Hepatocyte (in vitro differentiated cells): Measurements from ENCODE around the gene POGLUT2. TPM values are rescaled to one million over a fixed set of nuclear protein-coding genes. Genes with fewer than 3 reads are reported as not detected.

Source experiments
- DNase-seq: peaks from one replicate; pipeline ENCODE4 v3.0.0-alpha.2; 2016; ENCODE audit warnings: low spot score
- H2AFZ ChIP-seq: fragments of 200-600 bp; sonication (generic); 2 replicates; pipeline ENCODE4 v1.6.0; 2016; ENCODE audit warnings: antibody characterized with exemption, mild to moderate bottlenecking
- H3K27ac ChIP-seq: fragments of 200-600 bp; sonication (generic); 2 replicates; pipeline ENCODE4 v1.5.1; 2016; ENCODE audit warnings: mild to moderate bottlenecking
- H3K27me3 ChIP-seq: fragments of 200-600 bp; sonication (generic); 2 replicates; pipeline ENCODE4 v1.6.1; 2016
- H3K36me3 ChIP-seq: fragments of 200-600 bp; sonication (generic); replicated peaks from 2 replicates; pipeline ENCODE4 v1.5.1; 2016; ENCODE audit warnings: low read depth; ENCODE audit not compliant: insufficient read depth
- H3K4me1 ChIP-seq: fragments of 200-600 bp; sonication (generic); 2 replicates; pipeline ENCODE4 v1.5.1; 2016; ENCODE audit warnings: mild to moderate bottlenecking, moderate library complexity; ENCODE audit not compliant: insufficient read depth
- H3K4me2 ChIP-seq: fragments of 200-600 bp; sonication (generic); 2 replicates; pipeline ENCODE4 v1.6.0; 2016
- H3K4me3 ChIP-seq: fragments of 200-600 bp; sonication (generic); 2 replicates; pipeline ENCODE4 v1.5.1; 2016; ENCODE audit warnings: mild to moderate bottlenecking
- H3K79me2 ChIP-seq: fragments of 200-600 bp; sonication (generic); 2 replicates; pipeline ENCODE4 v1.6.0; 2017; ENCODE audit warnings: mild to moderate bottlenecking
- H3K9me2 ChIP-seq: fragments of 200-600 bp; sonication (generic); replicated peaks from 2 replicates; pipeline ENCODE4 v1.6.0; 2017; ENCODE audit warnings: mild to moderate bottlenecking; ENCODE audit not compliant: insufficient read depth
- H3K9me3 ChIP-seq: fragments of 200-600 bp; sonication (generic); 2 replicates; pipeline ENCODE4 v1.5.1; 2016; ENCODE audit warnings: low read depth, mild to moderate bottlenecking
- H4K20me1 ChIP-seq: fragments of 200-600 bp; sonication (generic); 2 replicates; pipeline ENCODE4 v1.6.0; 2016; ENCODE audit warnings: mild to moderate bottlenecking; ENCODE audit not compliant: insufficient read depth, poor library complexity, severe bottlenecking
- CTCF ChIP-seq: fragments of 200-600 bp; sonication (generic); IDR thresholded peaks from 2 replicates; pipeline ENCODE4 v1.5.1; 2016; ENCODE audit warnings: antibody characterized with exemption, mild to moderate bottlenecking; ENCODE audit not compliant: poor library complexity
- EZH2 ChIP-seq: fragments of 200-600 bp; sonication (generic); IDR thresholded peaks from 2 replicates; pipeline ENCODE4 v1.6.1; 2016; ENCODE audit warnings: antibody characterized with exemption, mild to moderate bottlenecking, borderline replicate concordance
- EZH2phosphoT487 ChIP-seq: fragments of 200-600 bp; sonication (generic); IDR thresholded peaks from one replicate; pipeline ENCODE4 v1.6.1; 2018; ENCODE audit warnings: antibody characterized with exemption, mild to moderate bottlenecking, low read depth, moderate library complexity; ENCODE audit not compliant: unreplicated experiment, severe bottlenecking
- WGBS: methylation state at CpG from one replicate; pipeline ENCODE4 v1.1.6; 2016; ENCODE audit warnings: low lambda C conversion rate; ENCODE audit errors: missing lambda C conversion rate; 5-methylcytosine and 5-hydroxymethylcytosine counted together
- polyA plus RNA-seq: library from polyadenylated mRNA; unstranded; fragments of >200 nt; fragmentation: Nextera tagmentation; extraction: Ambion mirVana; gene quantifications from 2 replicates; pipeline ENCODE4 v1.2.1, GENCODE V29; 2016
- total RNA-seq: library from RNA; depleted of rRNA; stranded (reverse); fragments of >200 nt; gene quantifications from 2 replicates; pipeline ENCODE4 v1.2.3, GENCODE V29; 2014

POGLUT2 gene
- total and polyA plus RNA-seq, 2 experiments from 2014 or later: 18.1 TPM

- 7% methylated on average over 34 of the region's 81 CpGs for WGBS
- H3K4me1 ChIP-seq: peaks cover 7% of the 10 kb centered on the region
- peaks cover 61% of the 10 kb centered on the region for H3K79me2 ChIP-seq
- peak overlapping the region; percentile 91 for H3K4me2 ChIP-seq
- DNase-seq: peak; percentile 89
- no peaks in the 10 kb centered on the region for H4K20me1 ChIP-seq
- peak overlapping the region; percentile 81 for H2AFZ ChIP-seq
- TF ChIP-seq EZH2 (no peak), CTCF (peak; percentile 73)
- no peaks in the 10 kb centered on the region for H3K27me3 ChIP-seq
- no peaks in the 10 kb centered on the region for H3K9me3 ChIP-seq
- no peaks in the 10 kb centered on the region for H3K36me3 ChIP-seq
- no peaks in the 10 kb centered on the region for H3K9me2 ChIP-seq
- peak overlapping the region; percentile 87 for H3K27ac ChIP-seq
- H3K4me3 ChIP-seq: peak overlapping the region; percentile 65
These were observed 1.6 kb upstream of the POGLUT2 start for GRCh38 chr13:102800145-102801041.

DNA sequence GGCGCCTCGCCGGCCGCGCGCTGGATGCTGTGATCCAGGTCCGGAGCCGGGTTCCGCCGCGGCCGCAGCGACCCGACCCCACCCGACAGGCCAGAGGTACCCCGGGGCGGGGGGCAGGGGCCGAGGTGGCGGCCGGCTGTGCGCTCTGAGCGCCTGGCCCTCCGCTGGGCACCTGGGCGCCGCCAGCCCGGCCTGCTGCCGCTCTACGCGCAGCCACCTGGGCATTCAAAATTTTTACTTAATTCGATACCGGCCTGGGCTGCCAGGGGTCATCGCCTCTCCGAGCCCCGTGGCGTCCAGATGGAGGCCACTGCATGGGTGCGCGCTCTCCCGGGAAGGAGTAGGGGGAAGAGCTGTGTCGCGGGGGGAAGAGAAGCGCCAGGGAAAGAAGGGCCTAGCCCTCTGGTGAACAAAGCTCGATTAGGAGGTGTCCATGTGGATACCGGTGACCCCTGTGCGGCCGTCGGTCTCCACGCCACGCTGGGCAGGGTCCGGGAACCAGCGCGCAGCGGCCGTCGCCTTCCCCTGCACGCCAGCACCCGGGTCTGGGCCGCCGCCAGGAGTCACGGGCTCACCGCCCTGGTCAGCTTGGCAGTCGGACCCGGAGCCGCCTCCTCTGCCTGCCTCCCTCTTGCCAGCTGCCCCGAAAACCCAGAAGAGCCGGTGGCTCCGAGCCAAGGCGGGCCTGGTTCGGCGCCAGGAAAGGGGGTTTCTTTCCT is 809 bp upstream of the POGLUT2 start:
- Histone ChIP-seq H4K20me1 (no peaks in the 10 kb centered on the region), H3K27ac (peak overlapping the region; percentile 87), H3K4me1 (peaks cover 7% of the 10 kb centered on the region), H3K4me3 (peak overlapping the region; percentile 65), H3K79me2 (peaks cover 52% of the 10 kb centered on the region), H3K9me2 (no peaks in the 10 kb centered on the region), H3K36me3 (no peaks in the 10 kb centered on the region), H3K9me3 (no peaks in the 10 kb centered on the region), H2AFZ (peak overlapping the region; percentile 81), H3K27me3 (no peaks in the 10 kb centered on the region), H3K4me2 (peak overlapping the region; percentile 91)
- 3% methylated on average over 47 of the region's 69 CpGs for WGBS
- peak; percentile 43 for DNase-seq
- no peak for TF ChIP-seq EZH2
- no peak for TF ChIP-seq EZH2phosphoT487
- TF ChIP-seq CTCF: no peak

GRCh38 chr13:102793611-102794355 is 5.0 kb downstream of the POGLUT2 start:
- Histone ChIP-seq H4K20me1 (no peaks in the 10 kb centered on the region), H3K9me2 (no peaks in the 10 kb centered on the region), H3K4me3 (no peak overlapping the region), H3K79me2 (peaks cover 13% of the 10 kb centered on the region), H3K27me3 (no peaks in the 10 kb centered on the region), H3K9me3 (no peaks in the 10 kb centered on the region), H3K36me3 (no peaks in the 10 kb centered on the region), H3K4me1 (no peaks in the 10 kb centered on the region), H3K4me2 (no peak overlapping the region), H3K27ac (no peak overlapping the region), H2AFZ (no peak overlapping the region)
- 79% methylated on average over 9 of the region's 9 CpGs for WGBS
- TF ChIP-seq EZH2: no peak
- TF ChIP-seq EZH2phosphoT487: no peak
- no peak for TF ChIP-seq CTCF
- no peak for DNase-seq
